Ureter (tissue), 1 donor: ENCODE measurements around the gene MECR. TPM values are rescaled to one million over a fixed set of nuclear protein-coding genes. Genes with fewer than 3 reads are reported as not detected.
"Not testable (repeated sequence)": the region's sequence is repeated elsewhere in the genome, so short reads cannot be mapped to it uniquely, and the experiment has no call there.

Experiments
- DNase-seq: peaks from one replicate; pipeline ENCODE4 v3.0.0-alpha.2; 2020; ENCODE audit warnings: low spot score
- total RNA-seq: library from RNA; stranded (reverse); gene quantifications from one replicate; pipeline ENCODE4 v1.2.4, GENCODE V29; 2023
- donor health status: DM: yes; HTN: yes; CAD: no.

MECR gene
- total RNA-seq, 1 donor from 2014 or later = 49.0 TPM

GRCh38 chr1:29169976-29170375, 60.8 kb downstream of the MECR start:
- DNase-seq = no peak

- no peak for DNase-seq
Measured at GRCh38 chr1:29167904-29168303, 62.8 kb downstream of the MECR start.

- no peak for DNase-seq
Measured at GRCh38 chr1:29166291-29166878, 64.3 kb downstream of the MECR start.

GRCh38 chr1:29164588-29164987, 66.1 kb downstream of the MECR start:
- DNase-seq = no peak

- no peak for DNase-seq
Measured at GRCh38 chr1:29162476-29163138, 68.1 kb downstream of the MECR start.

- DNase-seq = no peak
Measured at GRCh38 chr1:29162025-29162424, 68.7 kb downstream of the MECR start.

- no peak for DNase-seq
Measured at GRCh38 chr1:29159773-29160172, 71.0 kb downstream of the MECR start.

- DNase-seq = no peak
Measured at GRCh38 chr1:29157269-29157601, 73.5 kb downstream of the MECR start.

- DNase-seq = no peak
Measured at GRCh38 chr1:29156543-29157268, 74.0 kb downstream of the MECR start.

- DNase-seq = no peak
Measured at GRCh38 chr1:29152046-29152805, 78.5 kb downstream of the MECR start.

GRCh38 chr1:29150346-29150745, 80.4 kb downstream of the MECR start:
- DNase-seq = not testable (repeated sequence)

GRCh38 chr1:29148656-29149491, 81.9 kb downstream of the MECR start:
- no peak for DNase-seq

GRCh38 chr1:29145739-29146437, 84.8 kb downstream of the MECR start:
- DNase-seq = no peak

- no peak for DNase-seq
Measured at GRCh38 chr1:29144178-29144577, 86.6 kb downstream of the MECR start.

- no peak for DNase-seq
Measured at GRCh38 chr1:29142714-29143113, 88.0 kb downstream of the MECR start.

Other genes starting within 250 kb of the MECR start
- gene TMEM200B, start 107.0 kb downstream of the MECR start, total RNA-seq = 16.4 TPM
- gene SRSF4, start 49.0 kb downstream of the MECR start, total RNA-seq = 96.0 TPM
- gene PTPRU, start 5.6 kb upstream of the MECR start, total RNA-seq = 100 TPM